ENCODE results near the gene WRAP73.

DNA sequence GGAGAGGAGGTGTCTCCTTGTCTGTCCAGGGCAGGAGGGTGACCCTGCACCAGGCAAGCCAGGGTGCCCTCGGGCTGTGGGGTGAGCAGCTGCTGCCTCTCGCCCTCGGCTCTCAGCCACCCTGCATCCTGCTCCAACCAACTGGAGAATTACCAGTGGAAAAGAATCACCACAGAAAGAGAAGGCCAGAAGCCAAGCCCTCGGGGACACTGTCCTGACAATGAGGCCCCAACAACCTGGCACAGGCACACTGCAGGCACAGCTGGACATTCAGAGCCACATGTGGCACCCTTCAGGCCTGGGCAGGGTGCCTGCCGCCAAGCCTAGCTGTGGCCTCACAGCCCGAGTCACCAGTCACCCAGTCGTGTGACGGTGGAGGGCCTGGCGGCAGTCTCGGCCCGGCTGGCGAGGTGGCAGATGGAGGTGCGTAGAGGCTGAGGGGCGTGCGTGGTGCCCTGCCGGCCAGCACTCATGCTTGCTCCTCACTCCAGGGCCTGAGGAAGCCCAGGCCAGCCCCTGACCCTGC lies 50.6 kb downstream of the WRAP73 start:
- no peak for TF ChIP-seq CTCF (IDR thresholded peaks at IDR 0.05)
- no peak for TF ChIP-seq POLR2A (IDR thresholded peaks at IDR 0.05)
